HepG2 (cell line): Measurements from ENCODE around the gene CD34. TPM values are rescaled to one million over a fixed set of nuclear protein-coding genes. Genes with fewer than 3 reads are reported as not detected.
A peak's percentile ranks its signal among the peaks of the same experiment; 100 is the strongest.

Experiments used
- ATAC-seq: fragments of 200-7000 bp; cut with Tn5 transposase; 3 replicates; pipeline ENCODE4 v1.9.1; 2020; ENCODE audit warnings: mild to moderate bottlenecking, moderate library complexity
- BruUV-seq: library from RNA; stranded (reverse); fragments of 400-500 nt; replicated peaks from 2 replicates; lab custom pipeline; 2021; lab: Mats Ljungman, UMichigan
- CTCF ChIA-PET: fragments of 300-600 bp; formaldehyde crosslinking; extraction: SDS; loops from one replicate; lab custom pipeline; 2021; ENCODE audit warnings: low total read pairs, inconsistent platforms, low intra/inter-chr PET ratio; lab: Yijun Ruan, JAX
- POLR2A ChIA-PET: fragments of 350-600 bp; sonication (Branson Sonifier 250); formaldehyde crosslinking; loops from one replicate; lab custom pipeline; 2020; ENCODE audit warnings: antibody characterized with exemption, inconsistent platforms; lab: Yijun Ruan, JAX
- DNase-seq: peaks from one replicate; pipeline ENCODE4 v3.0.0-alpha.2; 2015; ENCODE audit warnings: low spot score
- FAIRE-seq: peaks from 3 replicates; lab custom pipeline; 2011; peaks lifted over from hg19 to GRCh38; lab: Jason Lieb, UNC
- H2AFZ ChIP-seq: one replicate; pipeline ENCODE4 v1.6.1; 2011; ENCODE audit warnings: low read length, inconsistent platforms
- H3K27ac ChIP-seq: fragments of 300-600 bp; 3 replicates; pipeline ENCODE4 v1.8.0; 2011; ENCODE audit warnings: mixed run types, mild to moderate bottlenecking, mixed read lengths, low read length, inconsistent platforms; ENCODE audit not compliant: insufficient read depth; ENCODE audit errors: extremely low read length
- H3K27me3 ChIP-seq, 2 experiments: fragments of 200-600 bp in 1 of 2; 2 replicates in 1 of 2; 3 replicates in 1 of 2; pipeline versions ENCODE4 v1.6.0 to v1.8.0; 2011; ENCODE audit warnings: low read length in 2 of 2, mild to moderate bottlenecking in 2 of 2, moderate library complexity in 2 of 2, inconsistent platforms in 1 of 2; ENCODE audit not compliant: insufficient read depth in 2 of 2, control insufficient read depth in 1 of 2
- H3K36me3 ChIP-seq, 2 experiments: fragments of 200-600 bp in 1 of 2; replicated peaks in 1 of 2; 2 replicates in 1 of 2; 3 replicates in 1 of 2; pipeline versions ENCODE4 v1.5.1 to v1.8.0; 2011; ENCODE audit warnings: low read length in 2 of 2, inconsistent platforms in 1 of 2; ENCODE audit not compliant: insufficient read depth in 2 of 2, control insufficient read depth in 1 of 2
- H3K4me1 ChIP-seq: 2 replicates; pipeline ENCODE4 v1.5.1; 2012; ENCODE audit warnings: low read length, inconsistent platforms; ENCODE audit not compliant: insufficient read depth
- H3K4me2 ChIP-seq: 2 replicates; pipeline ENCODE4 v1.6.0; 2011; ENCODE audit warnings: low read depth, low read length, inconsistent platforms
- H3K4me3 ChIP-seq, 3 experiments: fragments of 200-600 bp in 1 of 3; sonication (generic), shearing (Covaris generic) in 1 of 3; replicated peaks in 1 of 3; 2 replicates each; pipeline ENCODE4 v1.5.1; 2011 to 2016; ENCODE audit warnings: low read length in 3 of 3, inconsistent platforms in 2 of 3, low read depth in 2 of 3, mild to moderate bottlenecking in 2 of 3, control low read depth in 1 of 3, mixed read lengths in 1 of 3; ENCODE audit not compliant: insufficient read depth in 1 of 3
- H3K79me2 ChIP-seq: one replicate; pipeline ENCODE4 v1.6.1; 2011; ENCODE audit warnings: low read length, inconsistent platforms; ENCODE audit not compliant: insufficient read depth
- H3K9ac ChIP-seq: 2 replicates; pipeline ENCODE4 v1.6.0; 2011; ENCODE audit warnings: mild to moderate bottlenecking, low read depth, low read length, inconsistent platforms; ENCODE audit not compliant: insufficient read depth
- H3K9me3 ChIP-seq: 2 replicates; pipeline ENCODE4 v1.5.1; 2012; ENCODE audit warnings: mild to moderate bottlenecking, low read length
- H4K20me1 ChIP-seq: 2 replicates; pipeline ENCODE4 v1.6.0; 2011; ENCODE audit warnings: inconsistent platforms, mild to moderate bottlenecking, low read length, moderate library complexity; ENCODE audit not compliant: insufficient read depth
- HNRNPL ChIP-seq: fragments of 200-400 bp; formaldehyde crosslinking; IDR thresholded peaks from 2 replicates; pipeline ENCODE4 v1.6.1; 2017; ENCODE audit warnings: mild to moderate bottlenecking, low read depth, low read length
- NR2F2 ChIP-seq: IDR thresholded peaks from 2 replicates; pipeline ENCODE4 v1.6.1; 2012; ENCODE audit warnings: low read depth, inconsistent platforms, borderline replicate concordance
- ZNF331 ChIP-seq: sonication (generic); formaldehyde crosslinking; IDR thresholded peaks from 2 replicates; pipeline ENCODE4 v1.4.0; 2020; ENCODE audit warnings: missing genetic modification reagents
- ZNF576 ChIP-seq: sonication (generic); formaldehyde crosslinking; IDR thresholded peaks from 2 replicates; pipeline ENCODE4 v1.4.0; 2020; ENCODE audit warnings: mild to moderate bottlenecking, missing genetic modification reagents
- ZNF768 ChIP-seq: sonication (generic); formaldehyde crosslinking; IDR thresholded peaks from 2 replicates; pipeline ENCODE4 v1.4.0; 2020; ENCODE audit warnings: missing genetic modification reagents
- ZNF879 ChIP-seq: sonication (generic); formaldehyde crosslinking; IDR thresholded peaks from 2 replicates; pipeline ENCODE4 v1.8.1; 2023; ENCODE audit warnings: missing genetic modification reagents
- WGBS: methylation state at CpG from one replicate; pipeline ENCODE4 v1.1.6; 2017; ENCODE audit warnings: low lambda C conversion rate; 5-methylcytosine and 5-hydroxymethylcytosine counted together
- in situ Hi-C: cut with HindIII; loops from 2 replicates; pipeline ENCODE4 v1.10.0; 2017; ENCODE audit warnings: low pct_unique_long_range_greater_than_20kb; ENCODE audit not compliant: extremely low pct_ligation_motif_present
- intact Hi-C: fragments of 100-400 bp; cut with micrococcal nuclease; formaldehyde crosslinking; loops from one replicate; pipeline ENCODE4 v1.10.0; 2022; ENCODE audit not compliant: unreplicated experiment
- polyA plus RNA-seq, 8 experiments: library from polyadenylated mRNA; depleted of rRNA in 3 of 8; stranded (reverse) in 7 of 8; unstranded in 1 of 8; fragments of >200 nt; fragmentation: Illumina TruSeq in 4 of 8; extraction: Trizol in 4 of 8; gene quantifications; 2 replicates each; pipeline versions ENCODE4 v1.2.1 to v1.2.3, GENCODE V29; 2011 to 2016; ENCODE audit warnings: low read depth in 4 of 8, missing spikeins in 1 of 8, mixed read lengths in 1 of 8; ENCODE audit not compliant: insufficient read depth in 1 of 8
- total RNA-seq, 5 experiments: library from RNA; depleted of rRNA; stranded (reverse); fragments of >200 nt; fragmentation: Illumina TruSeq; extraction: Trizol; gene quantifications; 2 replicates each; pipeline ENCODE4 v1.2.3, GENCODE V29; 2016; ENCODE audit warnings: low read depth in 1 of 5
- TF ChIP-seq, protein P1 (sequence below): sonication (generic); formaldehyde crosslinking; IDR thresholded peaks from 2 replicates; pipeline ENCODE4 v1.4.0; 2020; ENCODE audit warnings: mild to moderate bottlenecking, missing genetic modification reagents
- TF ChIP-seq, protein P2 (sequence below): sonication (generic); formaldehyde crosslinking; IDR thresholded peaks from 2 replicates; pipeline ENCODE4 v1.4.0; 2020; ENCODE audit warnings: missing genetic modification reagents
- TF ChIP-seq, protein P3 (sequence below): sonication (generic); formaldehyde crosslinking; IDR thresholded peaks from 2 replicates; pipeline ENCODE4 v1.8.0; 2023; ENCODE audit warnings: mild to moderate bottlenecking, missing genetic modification reagents

The CD34 gene
- total and polyA plus RNA-seq, 2 of the 13 experiments (the other 11 are each of a cell fraction or from before 2014, with no cell fraction given) = not detected

DNA sequence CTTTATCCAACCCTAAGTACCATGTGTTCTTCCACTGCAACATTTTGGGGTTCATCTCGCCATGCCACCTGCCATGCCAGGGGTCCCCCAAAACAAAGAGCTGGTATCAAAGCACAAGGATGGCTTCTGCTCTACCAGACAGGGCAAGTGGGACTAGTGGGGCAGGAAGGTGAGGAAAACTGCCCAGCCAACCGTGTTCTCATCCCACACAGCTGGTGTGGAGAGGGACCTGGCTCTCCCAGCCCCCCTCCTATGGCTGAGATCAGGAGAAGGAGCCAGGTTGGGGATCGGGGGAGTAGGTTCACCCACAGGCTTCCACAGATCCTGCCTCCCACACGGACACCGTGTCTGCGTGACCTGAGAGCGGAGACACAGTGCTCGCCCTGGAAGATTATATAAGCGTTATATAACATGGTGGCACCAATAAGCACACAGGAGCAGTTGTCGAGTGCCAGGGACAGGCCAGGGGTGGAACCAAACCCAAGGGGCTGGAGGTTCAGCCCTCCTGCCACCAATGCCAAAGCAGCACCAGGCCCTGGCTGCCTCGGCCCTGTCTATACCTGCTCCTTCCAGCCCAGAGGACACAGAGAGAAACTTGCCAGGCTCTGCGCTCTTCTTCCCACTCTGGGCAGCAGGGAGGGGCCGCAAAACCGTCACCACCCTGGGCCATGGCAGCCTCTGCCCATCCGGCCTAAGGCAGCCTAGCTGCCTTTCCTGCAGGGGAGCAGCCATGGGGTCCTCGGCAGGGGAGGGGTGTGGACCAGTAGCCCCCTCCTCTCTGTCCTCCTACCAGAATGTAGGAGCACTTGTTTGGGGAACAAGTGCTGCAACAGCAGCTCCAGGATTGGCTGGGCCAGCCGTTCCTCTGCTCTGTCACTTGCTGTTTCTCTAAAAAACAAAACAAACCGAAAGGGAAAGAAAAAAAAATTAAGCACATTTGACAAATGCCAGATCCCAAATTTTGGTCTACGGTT lies 43.5 kb downstream of the CD34 start:
- no peak for FAIRE-seq
- H3K9me3 ChIP-seq = no peaks in the 10 kb centered on the region

GRCh38 chr1:207866471-207867135 lies 44.3 kb downstream of the CD34 start:
- no peak for DNase-seq
- H3K9ac ChIP-seq = no peak overlapping the region
- H3K9me3 ChIP-seq = no peaks in the 10 kb centered on the region
- ATAC-seq = no peak
- H3K27me3 ChIP-seq = peaks cover 0 to 7% of the 10 kb centered on the region in 2 experiments; a peak in 2 of 5 replicates
- H3K27ac ChIP-seq = no peak overlapping the region
- intact Hi-C loops = no loop called here
- H3K79me2 ChIP-seq = no peaks in the 10 kb centered on the region
- peaks cover 27% of the 10 kb centered on the region for H3K4me1 ChIP-seq
- BruUV-seq = no TSS peak
- H3K36me3 ChIP-seq = peaks cover 0 to 5% of the 10 kb centered on the region in 2 experiments; a peak in 3 of 5 replicates
- H3K4me3 ChIP-seq = no peak overlapping the region
- no peaks in the 10 kb centered on the region for H4K20me1 ChIP-seq
- in situ Hi-C loops = loop anchor here (5.0 kb wide), 1 partner anchor 39 kb away; no protein-coding TSS in a partner anchor
- ChIA-PET CTCF (no interaction called here), POLR2A (no interaction called here)
- no peak overlapping the region for H2AFZ ChIP-seq
- no peak overlapping the region for H3K4me2 ChIP-seq
- FAIRE-seq = no peak
- WGBS = 93% methylated on average over 9 of the region's 9 CpGs
- TF ChIP-seq, protein P1, sequence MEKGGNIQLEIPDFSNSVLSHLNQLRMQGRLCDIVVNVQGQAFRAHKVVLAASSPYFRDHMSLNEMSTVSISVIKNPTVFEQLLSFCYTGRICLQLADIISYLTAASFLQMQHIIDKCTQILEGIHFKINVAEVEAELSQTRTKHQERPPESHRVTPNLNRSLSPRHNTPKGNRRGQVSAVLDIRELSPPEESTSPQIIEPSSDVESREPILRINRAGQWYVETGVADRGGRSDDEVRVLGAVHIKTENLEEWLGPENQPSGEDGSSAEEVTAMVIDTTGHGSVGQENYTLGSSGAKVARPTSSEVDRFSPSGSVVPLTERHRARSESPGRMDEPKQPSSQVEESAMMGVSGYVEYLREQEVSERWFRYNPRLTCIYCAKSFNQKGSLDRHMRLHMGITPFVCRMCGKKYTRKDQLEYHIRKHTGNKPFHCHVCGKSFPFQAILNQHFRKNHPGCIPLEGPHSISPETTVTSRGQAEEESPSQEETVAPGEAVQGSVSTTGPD = no peak
- TF ChIP-seq, protein P2, sequence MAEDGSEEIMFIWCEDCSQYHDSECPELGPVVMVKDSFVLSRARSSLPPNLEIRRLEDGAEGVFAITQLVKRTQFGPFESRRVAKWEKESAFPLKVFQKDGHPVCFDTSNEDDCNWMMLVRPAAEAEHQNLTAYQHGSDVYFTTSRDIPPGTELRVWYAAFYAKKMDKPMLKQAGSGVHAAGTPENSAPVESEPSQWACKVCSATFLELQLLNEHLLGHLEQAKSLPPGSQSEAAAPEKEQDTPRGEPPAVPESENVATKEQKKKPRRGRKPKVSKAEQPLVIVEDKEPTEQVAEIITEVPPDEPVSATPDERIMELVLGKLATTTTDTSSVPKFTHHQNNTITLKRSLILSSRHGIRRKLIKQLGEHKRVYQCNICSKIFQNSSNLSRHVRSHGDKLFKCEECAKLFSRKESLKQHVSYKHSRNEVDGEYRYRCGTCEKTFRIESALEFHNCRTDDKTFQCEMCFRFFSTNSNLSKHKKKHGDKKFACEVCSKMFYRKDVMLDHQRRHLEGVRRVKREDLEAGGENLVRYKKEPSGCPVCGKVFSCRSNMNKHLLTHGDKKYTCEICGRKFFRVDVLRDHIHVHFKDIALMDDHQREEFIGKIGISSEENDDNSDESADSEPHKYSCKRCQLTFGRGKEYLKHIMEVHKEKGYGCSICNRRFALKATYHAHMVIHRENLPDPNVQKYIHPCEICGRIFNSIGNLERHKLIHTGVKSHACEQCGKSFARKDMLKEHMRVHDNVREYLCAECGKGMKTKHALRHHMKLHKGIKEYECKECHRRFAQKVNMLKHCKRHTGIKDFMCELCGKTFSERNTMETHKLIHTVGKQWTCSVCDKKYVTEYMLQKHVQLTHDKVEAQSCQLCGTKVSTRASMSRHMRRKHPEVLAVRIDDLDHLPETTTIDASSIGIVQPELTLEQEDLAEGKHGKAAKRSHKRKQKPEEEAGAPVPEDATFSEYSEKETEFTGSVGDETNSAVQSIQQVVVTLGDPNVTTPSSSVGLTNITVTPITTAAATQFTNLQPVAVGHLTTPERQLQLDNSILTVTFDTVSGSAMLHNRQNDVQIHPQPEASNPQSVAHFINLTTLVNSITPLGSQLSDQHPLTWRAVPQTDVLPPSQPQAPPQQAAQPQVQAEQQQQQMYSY (CRISPR knock-in tag) = no peak
- TF ChIP-seq, protein P3, sequence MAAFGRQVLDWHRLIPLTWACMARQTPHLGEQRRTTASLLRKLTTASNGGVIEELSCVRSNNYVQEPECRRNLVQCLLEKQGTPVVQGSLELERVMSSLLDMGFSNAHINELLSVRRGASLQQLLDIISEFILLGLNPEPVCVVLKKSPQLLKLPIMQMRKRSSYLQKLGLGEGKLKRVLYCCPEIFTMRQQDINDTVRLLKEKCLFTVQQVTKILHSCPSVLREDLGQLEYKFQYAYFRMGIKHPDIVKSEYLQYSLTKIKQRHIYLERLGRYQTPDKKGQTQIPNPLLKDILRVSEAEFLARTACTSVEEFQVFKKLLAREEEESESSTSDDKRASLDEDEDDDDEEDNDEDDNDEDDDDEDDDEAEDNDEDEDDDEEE = no peak
- TF ChIP-seq ZNF576 (CRISPR knock-in tag) = no peak
- no peak for TF ChIP-seq ZNF879 (CRISPR knock-in tag)

More for the DNA sequence above, 43.5 kb downstream of the CD34 start:
- intact Hi-C loops = loop anchor here (2.0 kb wide), 1 partner anchor 19 kb away; no protein-coding TSS in a partner anchor
- Histone ChIP-seq H3K27me3 (peaks cover 0 to 7% of the 10 kb centered on the region in 2 experiments; a peak in 2 of 5 replicates), H3K27ac (no peak overlapping the region), H3K4me1 (peaks cover 29% of the 10 kb centered on the region), H4K20me1 (no peaks in the 10 kb centered on the region), H3K4me3 (0 out of 6 replicates have a peak overlapping the region, but pooled peaks of 1 of the 3 experiments have one; percentile 82), H3K79me2 (no peaks in the 10 kb centered on the region), H3K9ac (no peak overlapping the region), H3K36me3 (no peaks in the 10 kb centered on the region), H2AFZ (no peak overlapping the region), H3K4me2 (peak overlapping the region; percentile 93)
- in situ Hi-C loops = loop anchor here (5.0 kb wide), 1 partner anchor 40 kb away; no protein-coding TSS in a partner anchor
- BruUV-seq = no TSS peak
- DNase-seq (no peak), ATAC-seq (no peak)
- WGBS = 95% methylated on average over 18 of the region's 19 CpGs
- TF ChIP-seq NR2F2 = no peak
- no peak for TF ChIP-seq ZNF331 (CRISPR knock-in tag)
- peak; percentile 30; the same call in 1 of the 2 replicates for TF ChIP-seq ZNF768 (CRISPR knock-in tag)
- 0 out of 2 replicates have a peak, but pooled peaks have one; percentile 40 for TF ChIP-seq HNRNPL
- POLR2A ChIA-PET = no interaction called here
- CTCF ChIA-PET = no interaction called here
